IPS-15b (cell line): ENCODE measurements around the gene CHST1.
A peak's percentile ranks its signal among the peaks of the same experiment; 100 is the strongest.

Source experiments
- H3K27me3 ChIP-seq: one replicate; pipeline ENCODE4 v1.6.1; 2013; ENCODE audit warnings: low read length; ENCODE audit not compliant: control insufficient read depth, insufficient read depth
- H3K36me3 ChIP-seq: one replicate; pipeline ENCODE4 v1.6.1; 2013; ENCODE audit warnings: low read length; ENCODE audit not compliant: control insufficient read depth, insufficient read depth
- H3K4me1 ChIP-seq: one replicate; pipeline ENCODE4 v1.6.1; 2013; ENCODE audit warnings: mild to moderate bottlenecking, low read length; ENCODE audit not compliant: control insufficient read depth, insufficient read depth
- H3K4me3 ChIP-seq: one replicate; pipeline ENCODE4 v1.5.1; 2013; ENCODE audit warnings: low read depth, low read length
- H3K9ac ChIP-seq: one replicate; pipeline ENCODE4 v1.6.1; 2013; ENCODE audit warnings: low read depth, mild to moderate bottlenecking, low read length
- H3K9me3 ChIP-seq: one replicate; pipeline ENCODE4 v1.6.1; 2013; ENCODE audit warnings: mild to moderate bottlenecking, low read length; ENCODE audit not compliant: control insufficient read depth, insufficient read depth

The CHST1 gene

GRCh38 chr11:45662665-45663485 is 2.5 kb downstream of the CHST1 start:
- Histone ChIP-seq H3K27me3 (peaks cover 48% of the 10 kb centered on the region), H3K9ac (no peak overlapping the region), H3K9me3 (no peaks in the 10 kb centered on the region), H3K36me3 (no peaks in the 10 kb centered on the region), H3K4me1 (peaks cover 10% of the 10 kb centered on the region), H3K4me3 (no peak overlapping the region)

- Histone ChIP-seq H3K9me3 (no peaks in the 10 kb centered on the region), H3K27me3 (peaks cover 42% of the 10 kb centered on the region), H3K9ac (no peak overlapping the region), H3K36me3 (no peaks in the 10 kb centered on the region), H3K4me3 (no peak overlapping the region), H3K4me1 (peaks cover 10% of the 10 kb centered on the region)
These were observed 3.2 kb downstream of the CHST1 start for GRCh38 chr11:45662096-45662664.

- Histone ChIP-seq H3K9ac (no peak overlapping the region), H3K4me1 (peaks cover 10% of the 10 kb centered on the region), H3K27me3 (peaks cover 35% of the 10 kb centered on the region), H3K9me3 (no peaks in the 10 kb centered on the region), H3K36me3 (no peaks in the 10 kb centered on the region), H3K4me3 (no peak overlapping the region)
These were observed 3.9 kb downstream of the CHST1 start for GRCh38 chr11:45661439-45662055.

GRCh38 chr11:45660729-45661438 is 4.5 kb downstream of the CHST1 start:
- Histone ChIP-seq H3K4me3 (no peak overlapping the region), H3K9me3 (no peaks in the 10 kb centered on the region), H3K4me1 (peaks cover 10% of the 10 kb centered on the region), H3K36me3 (no peaks in the 10 kb centered on the region), H3K27me3 (peaks cover 29% of the 10 kb centered on the region), H3K9ac (no peak overlapping the region)

GRCh38 chr11:45659818-45660160 is 5.6 kb downstream of the CHST1 start:
- Histone ChIP-seq H3K9me3 (no peaks in the 10 kb centered on the region), H3K9ac (no peak overlapping the region), H3K36me3 (no peaks in the 10 kb centered on the region), H3K4me3 (no peak overlapping the region), H3K4me1 (peaks cover 15% of the 10 kb centered on the region), H3K27me3 (peaks cover 27% of the 10 kb centered on the region)

- Histone ChIP-seq H3K4me1 (peaks cover 16% of the 10 kb centered on the region), H3K4me3 (no peak overlapping the region), H3K27me3 (peaks cover 25% of the 10 kb centered on the region)
These were observed 6.2 kb downstream of the CHST1 start for GRCh38 chr11:45659031-45659817.

GRCh38 chr11:45658292-45658991 is 7.0 kb downstream of the CHST1 start:
- Histone ChIP-seq H3K36me3 (no peaks in the 10 kb centered on the region), H3K27me3 (peaks cover 17% of the 10 kb centered on the region), H3K4me1 (peaks cover 16% of the 10 kb centered on the region), H3K9me3 (no peaks in the 10 kb centered on the region), H3K4me3 (peak overlapping the region; percentile 2), H3K9ac (no peak overlapping the region)

More at GRCh38 chr11:45659031-45659817, 6.2 kb downstream of the CHST1 start:
- Histone ChIP-seq H3K9ac (no peak overlapping the region), H3K9me3 (no peaks in the 10 kb centered on the region), H3K36me3 (no peaks in the 10 kb centered on the region)

GRCh38 chr11:45657496-45658260 is 7.7 kb downstream of the CHST1 start:
- no peaks in the 10 kb centered on the region for H3K36me3 ChIP-seq
- H3K4me3 ChIP-seq: no peak overlapping the region
- peaks cover 9% of the 10 kb centered on the region for H3K27me3 ChIP-seq
- H3K4me1 ChIP-seq: peaks cover 13% of the 10 kb centered on the region
- no peak overlapping the region for H3K9ac ChIP-seq
- H3K9me3 ChIP-seq: no peaks in the 10 kb centered on the region

GRCh38 chr11:45655831-45656230 is 9.6 kb downstream of the CHST1 start:
- Histone ChIP-seq H3K9ac (no peak overlapping the region), H3K9me3 (no peaks in the 10 kb centered on the region), H3K36me3 (no peaks in the 10 kb centered on the region), H3K27me3 (no peaks in the 10 kb centered on the region), H3K4me3 (no peak overlapping the region), H3K4me1 (peaks cover 12% of the 10 kb centered on the region)

GRCh38 chr11:45655347-45655756 is 10.1 kb downstream of the CHST1 start:
- peaks cover 11% of the 10 kb centered on the region for H3K4me1 ChIP-seq
- no peak overlapping the region for H3K4me3 ChIP-seq
- no peak overlapping the region for H3K9ac ChIP-seq
- no peaks in the 10 kb centered on the region for H3K9me3 ChIP-seq
- H3K27me3 ChIP-seq: no peaks in the 10 kb centered on the region
- H3K36me3 ChIP-seq: no peaks in the 10 kb centered on the region
